ENCODE results near the gene NCMAP. TPM values are rescaled to one million over a fixed set of nuclear protein-coding genes. Genes with fewer than 3 reads are reported as not detected.

Gene NCMAP
- total RNA-seq, 1 donor from 2014 or later = 3.4 TPM

DNA sequence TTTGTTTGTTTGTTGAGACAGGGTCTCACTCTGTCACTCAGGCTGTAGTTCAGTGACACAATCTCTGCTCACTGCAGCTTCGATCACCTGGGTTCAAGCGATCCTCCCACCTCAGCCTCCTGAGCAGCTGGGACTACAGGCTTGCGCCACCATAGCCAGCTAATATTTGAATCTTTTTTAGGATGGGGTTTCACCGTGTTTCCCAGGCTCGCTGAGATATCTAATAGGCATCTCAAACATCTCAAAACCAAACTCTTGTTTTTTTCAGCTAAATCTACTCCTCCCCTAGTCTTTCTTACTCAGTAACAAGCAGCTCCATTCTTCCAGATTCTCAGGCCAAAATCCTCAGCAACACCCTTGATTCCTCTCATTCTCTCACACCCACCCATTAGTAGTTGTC is 65.2 kb downstream of the NCMAP start:
- no peak for DNase-seq (ENCODE audit: low read depth)

DNA sequence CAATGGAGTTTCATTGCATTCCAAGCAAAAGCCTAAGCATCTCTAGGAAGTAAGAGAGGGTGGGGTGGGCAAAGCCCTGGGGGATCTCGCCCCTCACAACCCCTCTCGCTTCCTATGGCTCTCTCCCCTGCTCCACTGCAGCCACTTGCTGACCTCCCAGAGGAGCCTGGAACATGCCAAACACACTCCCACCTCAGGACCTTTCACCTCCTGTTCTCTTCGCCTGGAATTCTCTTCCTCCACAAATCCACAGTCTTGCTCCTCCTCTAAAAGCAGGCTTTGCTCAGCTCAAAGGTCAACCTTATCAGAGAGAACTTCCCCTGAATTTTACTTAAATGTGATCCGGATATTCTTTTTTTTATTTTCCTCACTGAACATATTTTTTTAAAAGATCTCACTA is 66.3 kb downstream of the NCMAP start:
- no peak for DNase-seq (ENCODE audit: low read depth)

DNA sequence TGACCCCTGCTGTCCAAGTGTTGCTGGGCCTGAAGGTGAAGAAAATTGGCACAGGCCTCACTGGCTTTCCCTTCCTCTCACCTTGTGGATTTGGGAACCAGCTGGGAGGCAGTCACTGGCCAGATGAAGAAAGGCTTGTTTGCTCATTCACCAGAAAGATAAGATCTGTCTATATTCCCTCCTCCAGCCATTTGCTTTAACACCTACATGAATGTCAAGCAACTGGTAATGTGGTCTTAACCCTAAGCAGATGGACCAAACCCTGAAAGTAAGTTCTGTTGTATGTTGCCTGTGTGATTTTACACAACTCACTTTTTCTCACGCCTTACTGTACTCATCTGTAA is 76.9 kb downstream of the NCMAP start:
- DNase-seq (ENCODE audit: low read depth) = no peak

DNA sequence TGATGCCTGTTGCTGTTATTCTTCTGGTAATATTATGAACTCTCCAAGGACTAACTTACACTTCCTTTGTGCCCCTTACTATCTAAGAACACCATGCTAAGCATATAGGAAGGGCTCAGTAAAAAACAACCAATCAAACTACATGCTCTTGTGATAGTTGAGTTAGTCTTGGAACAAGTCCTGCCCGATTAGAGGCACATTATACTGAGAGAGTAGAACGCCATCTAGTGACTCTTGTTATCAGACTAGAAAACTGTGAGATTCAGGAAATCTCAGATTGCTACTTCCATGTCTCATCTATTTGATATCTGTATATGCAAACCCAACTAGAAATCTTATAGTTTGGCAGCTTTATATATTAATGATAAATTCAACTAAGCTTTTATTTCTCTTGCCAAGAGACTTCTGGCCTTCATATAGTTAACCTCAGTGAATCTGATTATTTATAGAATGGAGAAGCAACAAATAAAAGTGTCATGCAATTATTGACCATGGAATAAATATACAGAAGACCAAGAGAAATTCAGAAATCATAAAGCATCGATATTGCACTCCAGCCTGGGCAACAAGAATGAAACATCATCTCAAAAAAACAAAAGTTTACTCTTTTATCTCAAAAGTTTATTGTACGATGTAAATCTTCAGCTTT is 79.4 kb downstream of the NCMAP start:
- peak; percentile 80 for DNase-seq (ENCODE audit: low read depth)

DNA sequence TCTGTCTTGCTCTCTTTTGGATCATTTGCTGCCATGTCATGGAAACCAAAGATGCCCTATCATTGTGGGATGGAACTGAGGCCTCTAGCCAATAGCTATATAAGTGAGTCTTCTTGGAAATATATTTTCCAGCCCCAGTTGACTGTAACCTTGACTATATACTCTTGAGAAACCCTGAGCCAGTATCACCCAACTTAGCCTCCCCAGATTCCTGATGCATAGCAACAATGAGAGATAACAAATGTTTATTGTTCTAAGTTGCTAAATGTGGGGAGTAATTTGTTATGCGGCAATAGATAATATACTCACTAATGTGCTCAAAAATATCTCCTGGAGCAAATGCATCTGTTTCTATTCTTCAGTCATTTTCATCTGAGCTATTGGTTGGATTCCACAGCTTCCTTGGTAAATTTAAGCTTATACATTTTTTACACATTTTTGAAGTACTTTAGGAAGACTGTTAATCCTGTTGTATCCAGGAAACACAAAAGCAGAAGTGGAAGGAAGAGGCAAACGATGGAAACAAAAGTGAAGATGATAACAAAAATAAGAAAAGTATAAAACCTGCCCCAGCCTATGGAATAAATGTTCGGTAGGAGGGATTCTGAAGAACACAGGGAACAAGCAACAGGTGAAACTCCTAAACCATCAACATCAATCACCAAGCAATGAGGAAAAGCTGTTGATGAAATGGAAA is 80.9 kb downstream of the NCMAP start:
- DNase-seq (ENCODE audit: low read depth) = no peak

DNA sequence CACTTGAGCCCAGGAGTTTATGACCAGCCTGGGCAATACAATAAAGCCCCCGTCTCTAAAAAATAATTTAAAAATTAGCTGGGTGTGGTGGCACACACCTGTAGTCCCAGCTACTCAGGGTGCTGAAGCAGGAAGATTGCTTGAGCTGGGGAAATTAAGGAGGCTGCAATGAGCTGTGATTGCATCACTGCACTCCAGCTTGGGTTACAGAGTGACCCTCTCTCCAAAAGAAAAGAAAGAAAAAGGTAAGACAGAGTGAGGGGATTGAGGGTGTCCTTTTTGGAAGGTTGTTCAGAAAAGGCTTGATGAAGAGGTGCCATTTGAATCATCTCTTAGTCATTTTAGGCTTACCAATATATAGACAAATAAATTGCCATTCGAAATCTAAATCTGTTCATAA is 83.2 kb downstream of the NCMAP start:
- no peak for DNase-seq (ENCODE audit: low read depth)

DNA sequence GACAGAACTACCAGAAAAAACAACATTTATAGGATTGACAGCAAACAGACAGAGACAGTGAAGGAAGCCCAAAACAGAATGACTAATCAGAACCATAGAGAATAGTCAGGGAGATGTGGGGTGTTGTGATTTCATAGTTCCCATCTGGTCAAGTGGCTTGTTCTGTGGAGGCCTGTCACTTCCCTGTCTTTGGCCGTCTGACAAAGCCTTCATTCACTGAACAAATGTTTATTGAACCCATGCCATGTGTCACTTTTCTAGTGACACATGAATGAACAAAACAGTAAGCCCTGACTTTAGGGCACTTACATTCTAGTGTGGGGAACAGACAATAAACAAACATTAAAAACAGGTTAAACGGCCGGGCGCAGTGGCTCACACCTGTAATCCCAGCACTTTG is 84.0 kb downstream of the NCMAP start:
- no peak for DNase-seq (ENCODE audit: low read depth)

DNA sequence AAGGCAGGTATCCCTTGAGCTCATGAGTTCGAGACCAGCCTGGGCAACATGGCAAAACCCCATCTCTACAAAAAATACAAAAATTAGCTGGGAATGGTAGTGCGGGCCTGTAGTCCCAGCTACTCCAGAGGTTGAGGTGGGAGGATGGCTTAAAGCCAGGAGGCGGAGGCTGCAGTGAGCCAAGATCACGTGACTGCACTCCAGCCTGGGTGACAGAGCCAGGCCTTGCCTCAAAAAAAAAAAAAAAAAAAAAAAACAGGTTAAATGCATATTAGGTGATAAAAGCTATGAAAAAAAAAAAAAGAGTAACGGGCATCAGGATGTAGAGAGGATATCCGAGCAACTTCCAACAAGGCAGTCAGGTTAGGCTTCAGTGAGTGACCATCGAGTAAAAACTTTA is 84.4 kb downstream of the NCMAP start:
- no peak for DNase-seq (ENCODE audit: low read depth)

DNA sequence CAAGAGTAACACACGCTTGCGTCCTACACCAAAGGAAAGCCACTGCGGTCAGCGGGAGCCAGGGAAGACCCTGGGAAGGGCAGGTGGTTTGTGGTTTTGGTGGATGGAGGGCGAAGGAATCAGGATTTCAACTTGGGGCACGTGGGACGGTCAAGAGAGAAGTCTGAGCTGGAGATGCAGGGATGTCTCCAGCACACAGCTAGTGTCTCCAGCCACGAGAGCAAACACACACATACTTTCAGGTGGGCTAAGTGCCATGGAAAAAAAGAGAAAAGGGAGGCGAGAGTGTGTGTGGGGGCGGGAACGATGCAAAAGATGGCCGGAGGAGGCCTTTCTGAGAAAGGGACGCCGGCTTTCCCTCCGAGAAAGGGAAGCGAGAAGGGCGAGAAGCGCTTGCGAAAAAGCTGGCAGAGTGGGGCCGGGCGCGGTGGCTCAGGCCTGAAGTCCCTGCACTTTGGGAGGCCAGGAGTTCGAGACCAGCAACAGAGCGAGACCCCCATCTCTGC is 85.8 kb downstream of the NCMAP start:
- DNase-seq (ENCODE audit: low read depth) = no peak

DNA sequence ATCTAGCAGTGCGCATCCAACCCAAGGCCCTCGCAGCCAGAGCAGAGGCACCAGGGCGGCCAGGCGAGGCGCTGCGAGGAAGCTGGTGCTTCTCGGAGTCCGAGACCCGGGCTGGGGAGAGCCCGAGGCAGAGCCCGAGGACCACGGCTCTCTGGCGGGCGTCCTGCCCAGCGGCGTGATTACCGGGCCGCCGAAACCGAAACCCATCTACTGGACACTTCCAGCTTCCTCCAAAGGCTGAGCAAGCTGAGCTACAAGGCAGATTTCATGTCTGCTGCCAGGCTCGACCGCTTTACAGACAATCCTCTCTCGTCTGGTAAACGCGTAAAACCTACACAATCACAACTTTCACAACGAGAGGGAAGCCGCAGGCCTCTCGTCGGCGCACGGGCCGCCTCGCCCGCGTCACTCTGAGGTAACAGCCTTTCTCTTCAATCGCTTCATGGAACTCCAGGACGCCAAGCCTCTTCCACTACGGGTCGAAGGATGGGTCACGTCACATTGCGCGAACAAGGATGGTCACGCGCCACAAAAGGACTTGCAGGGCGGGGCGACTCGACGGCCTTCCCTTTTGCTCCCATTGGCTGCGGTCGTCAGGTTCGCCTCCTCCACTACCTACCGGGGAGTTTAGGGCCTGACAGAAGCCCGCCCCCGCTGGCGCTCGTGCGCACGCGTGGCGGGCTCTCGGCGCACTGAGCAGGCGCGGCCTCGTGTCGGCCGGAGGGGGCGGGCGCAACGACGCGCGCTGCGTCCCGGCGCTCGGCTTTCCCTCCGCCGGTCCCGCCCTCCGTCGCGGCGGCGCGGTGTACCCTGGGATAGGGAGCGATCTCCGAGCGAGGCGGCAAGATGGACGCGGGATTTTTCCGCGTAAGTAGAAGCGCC is 86.8 kb downstream of the NCMAP start, which contains the start of gene SRRM1:
Gene SRRM1 (plus strand): TSS at position 822 of the 882 bp plus-strand sequence. CDS start 25 bp downstream, at position 847.
- peak; percentile 99 for DNase-seq (ENCODE audit: low read depth)

DNA sequence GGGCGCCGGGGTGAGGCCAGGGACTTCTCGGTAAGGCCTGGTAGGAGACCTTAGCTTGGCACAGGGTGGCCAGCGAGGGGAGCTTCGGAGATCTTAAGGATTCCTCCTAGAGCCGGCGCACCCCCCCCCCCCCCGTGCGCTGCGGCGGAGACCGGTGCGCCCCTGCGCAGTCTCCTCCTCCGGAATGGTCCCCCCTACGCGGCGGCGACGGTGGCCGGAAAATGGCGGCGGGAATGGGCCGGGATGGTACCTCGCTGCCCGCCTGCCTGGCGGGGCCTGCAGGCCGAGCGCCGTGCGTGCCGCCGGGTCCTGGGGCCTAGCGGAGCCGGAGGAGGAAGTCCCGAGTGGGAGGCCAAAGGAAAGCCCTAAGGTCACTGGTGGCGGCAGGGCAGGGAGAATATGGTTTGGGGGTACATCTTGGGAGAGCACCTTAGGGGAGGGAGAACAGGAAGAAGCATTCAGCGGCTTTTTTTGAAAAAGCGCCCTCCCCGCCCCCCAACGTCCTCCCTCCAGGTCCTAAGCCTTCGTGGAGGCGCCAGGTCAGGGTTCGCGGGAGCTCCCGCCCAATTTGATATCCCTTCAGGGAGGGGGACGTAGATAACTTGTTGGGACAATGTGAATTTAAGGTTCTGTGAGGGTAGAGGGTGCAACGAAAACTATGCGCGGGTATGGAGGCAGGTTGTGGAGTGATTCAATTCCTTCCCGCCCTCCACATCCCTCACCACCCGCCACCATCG is 87.6 kb downstream of the NCMAP start:
- no peak for DNase-seq (ENCODE audit: low read depth)

DNA sequence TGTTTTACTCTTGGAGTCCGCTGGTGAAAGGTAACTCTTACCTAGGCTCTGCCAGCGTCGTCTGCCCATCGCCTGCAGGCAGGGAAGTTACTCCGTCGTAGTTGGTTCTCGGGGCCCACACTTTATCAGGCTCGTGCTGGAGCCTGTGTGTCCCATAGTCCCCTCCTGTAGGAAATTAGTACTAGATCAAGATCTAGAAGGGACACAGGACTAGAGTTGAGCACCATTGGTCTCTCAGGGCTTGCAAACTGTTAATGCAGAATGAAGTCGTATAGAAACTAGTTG is 88.2 kb downstream of the NCMAP start:
- no peak for DNase-seq (ENCODE audit: low read depth)

DNA sequence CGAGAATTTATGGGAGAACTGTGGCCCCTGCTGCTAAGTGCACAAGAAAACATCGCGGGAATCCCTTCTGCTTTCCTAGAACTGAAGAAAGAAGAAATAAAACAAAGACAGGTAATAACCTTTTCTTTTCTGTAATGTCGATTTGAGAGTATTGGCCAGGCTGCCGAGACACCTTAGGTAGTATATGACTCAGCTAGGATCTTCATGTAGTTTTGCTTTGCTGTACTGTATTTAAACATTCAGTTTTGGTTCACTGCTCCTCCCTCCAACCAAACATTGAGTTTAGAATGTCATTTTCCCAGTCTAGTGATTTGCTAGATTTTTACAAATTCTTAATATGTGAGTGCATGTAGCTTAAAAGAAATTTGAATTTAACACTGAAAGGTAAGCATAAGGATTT is 93.0 kb downstream of the NCMAP start:
- no peak for DNase-seq (ENCODE audit: low read depth)

DNA sequence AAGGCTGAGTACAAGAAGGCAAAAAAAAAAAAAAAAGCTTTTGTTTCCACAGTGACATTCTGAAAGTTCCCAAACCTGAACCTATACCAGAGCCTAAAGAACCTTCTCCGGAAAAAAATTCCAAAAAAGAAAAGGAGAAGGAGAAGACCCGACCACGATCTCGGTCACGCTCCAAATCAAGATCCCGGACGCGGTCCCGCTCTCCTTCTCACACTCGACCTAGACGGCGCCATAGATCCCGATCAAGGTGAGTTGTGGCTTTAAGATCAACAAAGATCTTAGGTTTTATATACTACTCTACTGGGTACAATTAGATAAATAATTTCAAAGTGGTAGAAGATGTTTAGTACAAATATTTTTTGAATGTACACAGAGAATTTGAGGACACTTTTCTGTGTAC is 96.5 kb downstream of the NCMAP start:
- DNase-seq (ENCODE audit: low read depth) = no peak

DNA sequence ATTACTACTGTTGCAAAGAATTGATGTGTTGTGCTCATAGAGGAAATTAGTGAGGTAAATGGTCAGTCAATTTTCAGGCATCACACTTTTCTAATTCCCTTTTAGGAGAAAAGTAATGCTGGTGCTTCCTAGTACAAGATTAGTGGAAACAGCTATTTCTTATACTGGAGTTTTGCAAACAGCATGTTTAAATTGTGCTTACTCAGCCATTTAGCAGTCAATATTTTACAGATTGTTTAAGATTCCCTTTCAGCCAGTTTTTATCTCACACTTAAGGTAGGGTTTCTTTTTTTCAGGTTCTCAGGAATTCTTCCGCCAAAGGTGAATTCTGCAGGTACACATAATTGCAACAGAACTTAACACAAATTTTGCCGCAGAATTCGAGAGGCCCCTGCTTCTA is 98.1 kb downstream of the NCMAP start:
- DNase-seq (ENCODE audit: low read depth) = no peak

DNA sequence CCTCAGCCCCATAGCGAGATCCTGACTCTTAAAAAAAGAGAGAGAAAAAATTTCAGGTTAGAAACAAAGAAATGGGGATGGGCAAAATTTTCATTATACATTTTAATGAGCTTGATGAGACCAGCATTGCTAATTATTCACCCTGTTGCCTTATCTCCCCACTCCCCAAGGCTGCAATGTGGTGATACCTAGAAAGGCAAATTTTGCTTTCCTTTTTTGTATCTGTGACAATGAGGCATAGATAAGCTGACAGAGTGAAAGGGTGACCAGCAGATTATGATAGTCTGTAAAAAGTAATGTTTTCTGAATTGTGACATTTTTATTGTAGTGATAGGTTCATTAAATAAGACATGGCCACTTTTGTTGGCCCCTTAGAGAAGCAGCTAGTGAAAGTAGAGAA is 100.2 kb downstream of the NCMAP start:
- no peak for DNase-seq (ENCODE audit: low read depth)

DNA sequence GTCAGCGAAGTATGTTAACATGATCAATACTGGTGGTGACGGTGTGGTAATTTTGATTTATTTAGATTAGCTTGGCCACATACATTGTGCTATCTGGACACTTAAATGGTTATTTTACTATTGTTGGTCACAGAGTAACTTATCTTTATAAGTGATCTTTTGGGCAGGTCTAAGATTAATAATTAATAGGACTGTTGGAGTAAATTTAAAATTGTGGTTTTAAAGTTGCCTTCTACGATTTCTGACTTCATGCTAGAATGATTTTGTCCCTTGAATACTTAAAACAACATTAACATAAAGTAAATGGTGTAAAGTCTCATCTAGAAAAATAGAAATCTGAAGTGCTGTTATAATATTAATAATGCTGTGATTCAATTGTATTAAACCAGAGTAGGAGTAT is 101.9 kb downstream of the NCMAP start:
- peak; percentile 77 for DNase-seq (ENCODE audit: low read depth)

Other genes with a start within 250 kb of the NCMAP start
- 2.5 and 11.1 TPM in 2 replicates for gene GRHL3, start 236.7 kb upstream of the NCMAP start, total RNA-seq
- gene STPG1, start 142.3 kb upstream of the NCMAP start, total RNA-seq = 3.6 and 9.9 TPM in 2 replicates
- 60.4 and 95.8 TPM in 2 replicates for gene NIPAL3, start 140.3 kb upstream of the NCMAP start, total RNA-seq
- gene RCAN3, start 53.3 kb upstream of the NCMAP start, total RNA-seq = 17.9 and 20.2 TPM in 2 replicates
- 23.4 and 45.6 TPM in 2 replicates for gene SRRM1, start 87.2 kb downstream of the NCMAP start, total RNA-seq
- 309 and 384 TPM in 2 replicates for gene CLIC4, start 189.4 kb downstream of the NCMAP start, total RNA-seq

Data from renal cortical epithelial cell (primary cell).